Measurements from ENCODE around the gene PFKFB2.

Gene PFKFB2

DNA sequence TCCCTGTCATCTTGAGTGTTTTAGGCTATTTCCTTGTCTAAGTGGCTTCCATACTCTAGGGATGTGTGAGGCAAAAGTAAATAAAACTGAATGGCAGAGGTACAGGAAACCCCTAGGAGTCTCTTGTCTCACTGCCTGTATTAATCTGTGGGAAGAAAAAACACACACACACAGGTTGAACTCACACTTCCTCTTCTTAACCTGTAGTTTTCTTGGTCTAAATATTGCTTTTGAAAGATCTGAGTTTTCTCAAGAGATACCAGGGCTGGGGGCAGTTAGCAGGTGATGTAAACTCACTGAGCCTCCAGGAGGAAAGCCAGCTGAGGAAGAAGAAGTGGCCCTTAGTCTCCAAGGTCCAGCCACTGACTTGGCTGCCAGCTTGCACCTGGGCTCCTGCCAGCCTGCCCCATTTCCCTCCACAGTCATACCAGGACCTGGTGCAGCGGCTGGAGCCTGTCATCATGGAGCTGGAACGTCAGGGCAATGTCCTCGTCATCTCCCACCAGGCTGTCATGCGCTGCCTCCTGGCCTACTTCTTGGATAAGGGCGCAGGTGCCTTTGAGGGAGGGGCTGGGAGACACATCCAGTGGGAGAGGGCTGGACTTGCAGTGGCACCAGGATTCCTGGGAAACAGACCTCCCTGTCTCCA lies 16.9 kb downstream of the PFKFB2 start:
- no peak for DNase-seq

DNA sequence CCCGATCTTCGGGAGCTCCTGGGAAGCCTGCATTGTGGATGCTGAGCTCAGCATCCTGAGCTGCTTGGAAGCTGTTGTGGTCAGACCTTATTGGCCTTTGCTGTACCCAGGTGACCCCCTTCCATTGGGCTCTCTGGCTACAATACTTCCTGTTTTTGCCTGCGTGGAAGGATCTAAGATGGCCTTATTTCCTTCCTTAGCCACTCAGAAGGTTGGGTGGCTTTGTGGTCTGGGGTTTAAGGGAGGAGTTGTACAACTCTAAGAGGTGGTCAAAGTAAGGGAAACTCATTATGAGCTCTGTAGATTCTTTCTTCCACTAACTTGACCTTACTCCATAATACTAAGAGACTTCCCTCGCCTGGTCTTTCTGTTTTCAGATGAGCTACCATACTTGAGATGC lies 17.7 kb downstream of the PFKFB2 start:
- DNase-seq = no peak

DNA sequence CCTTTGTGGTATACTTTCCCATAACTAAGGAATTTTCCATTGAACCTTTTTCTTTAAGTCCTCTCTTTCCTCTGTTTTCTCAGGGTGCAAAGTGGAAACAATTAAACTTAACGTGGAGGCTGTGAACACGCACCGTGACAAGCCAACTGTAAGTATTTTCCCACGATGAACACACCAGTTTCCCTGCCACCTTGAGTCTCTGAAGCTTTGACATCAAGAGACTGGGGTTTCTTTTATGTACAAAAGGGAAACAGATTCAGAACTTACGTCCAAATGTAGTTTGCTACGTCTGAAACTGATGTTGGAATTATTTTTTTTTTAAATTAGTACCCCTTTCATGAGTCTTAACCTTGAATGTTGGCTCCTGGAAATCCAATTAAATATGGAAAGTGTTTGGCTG lies 18.4 kb downstream of the PFKFB2 start:
- DNase-seq = no peak

DNA sequence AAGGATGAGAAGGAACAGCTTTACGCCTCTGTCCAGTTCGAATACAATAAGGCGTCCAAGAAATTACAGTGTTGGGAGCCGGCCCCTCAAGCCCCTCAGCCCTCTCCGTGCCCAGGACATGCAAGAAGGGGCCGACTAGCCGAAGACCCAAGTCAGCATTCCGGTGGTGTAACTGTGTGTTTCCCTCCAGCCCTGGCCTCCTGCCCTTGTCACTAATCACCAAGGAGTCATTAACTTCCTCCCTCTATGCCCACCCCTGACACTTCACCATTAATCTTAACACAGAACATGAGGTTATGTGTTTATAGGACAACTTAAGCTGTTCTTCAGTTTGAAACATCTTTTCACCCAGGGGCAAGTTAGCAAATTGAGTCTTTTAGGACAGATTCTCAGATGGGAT lies 19.2 kb downstream of the PFKFB2 start:
- DNase-seq = no peak

DNA sequence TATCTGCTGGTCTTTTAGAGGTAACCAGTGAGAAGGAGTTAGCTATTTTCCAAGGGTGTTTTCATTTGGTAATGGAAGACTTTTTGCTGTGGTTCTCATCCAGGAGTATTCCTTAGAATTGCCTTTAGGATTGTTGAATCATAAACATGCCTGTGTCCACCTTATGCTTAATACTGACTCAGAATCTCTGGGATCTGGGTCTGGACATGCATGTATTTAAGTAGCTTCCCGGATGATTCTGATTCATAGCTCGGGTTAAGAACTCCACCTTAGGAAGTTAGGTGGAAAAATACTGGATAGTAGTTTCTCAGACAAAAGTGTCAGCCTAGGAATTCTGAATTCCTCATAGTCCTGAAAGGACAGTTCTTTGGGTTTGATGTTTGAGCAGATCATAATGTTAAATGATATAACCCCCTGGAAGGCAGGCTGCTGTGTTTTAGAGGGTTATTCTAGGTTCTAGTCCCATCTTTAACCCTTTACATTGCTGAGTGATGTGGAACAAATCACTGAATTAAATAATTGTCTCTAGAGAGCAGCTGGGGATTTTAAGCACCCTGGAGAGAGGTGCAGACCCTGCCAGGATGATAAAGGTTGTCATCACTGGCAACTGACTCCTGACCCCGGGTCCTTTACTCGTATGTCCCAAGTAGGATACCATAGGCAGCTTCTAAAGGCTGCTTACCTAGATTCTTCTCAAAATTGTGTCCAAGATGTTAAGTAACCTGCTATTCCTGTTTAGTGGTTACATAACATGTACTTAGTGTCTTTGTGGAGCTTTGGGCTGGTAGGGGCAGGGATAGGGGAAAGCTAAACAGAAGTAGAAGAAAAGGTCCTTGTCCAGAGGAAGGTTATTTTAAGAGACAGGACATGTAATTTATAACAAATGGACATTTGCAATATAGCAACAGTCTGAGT lies 21.1 kb downstream of the PFKFB2 start:
- DNase-seq = no peak

DNA sequence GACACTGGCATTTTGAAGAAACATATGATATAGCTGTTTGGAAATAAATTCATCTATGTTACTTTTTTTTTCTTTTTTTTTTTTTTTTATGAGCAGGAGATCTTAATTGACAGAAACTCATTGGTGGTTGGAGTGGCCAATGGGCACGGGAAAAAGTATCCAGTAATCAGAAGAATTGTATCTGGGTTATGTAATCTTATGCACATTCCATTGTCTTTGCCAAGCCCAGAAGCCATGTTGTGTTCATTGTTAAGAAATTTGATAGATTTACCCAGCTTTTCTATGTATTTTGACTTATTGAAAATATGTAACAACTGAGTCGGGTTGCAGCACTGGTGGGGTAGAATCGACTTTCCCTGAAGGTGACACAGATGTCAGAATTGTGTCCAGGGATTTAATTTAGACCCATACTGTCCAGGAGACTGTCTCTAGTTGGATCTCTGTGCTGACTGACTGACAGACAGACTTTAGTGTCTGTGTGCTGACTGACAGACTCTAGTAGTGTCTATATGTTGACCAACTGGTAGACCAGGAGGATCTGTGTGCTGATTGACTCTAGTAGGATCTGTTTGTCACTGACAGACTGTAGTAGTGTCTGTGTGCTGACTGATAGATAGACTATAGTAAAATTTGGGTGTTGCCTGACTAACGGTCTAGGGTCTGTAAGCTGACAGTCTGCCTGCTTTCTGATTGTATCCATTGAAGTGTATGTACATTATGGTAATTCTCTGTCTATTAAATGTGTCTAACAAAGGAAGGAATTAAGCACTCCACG lies 23.3 kb downstream of the PFKFB2 start:
- DNase-seq = no peak

DNA sequence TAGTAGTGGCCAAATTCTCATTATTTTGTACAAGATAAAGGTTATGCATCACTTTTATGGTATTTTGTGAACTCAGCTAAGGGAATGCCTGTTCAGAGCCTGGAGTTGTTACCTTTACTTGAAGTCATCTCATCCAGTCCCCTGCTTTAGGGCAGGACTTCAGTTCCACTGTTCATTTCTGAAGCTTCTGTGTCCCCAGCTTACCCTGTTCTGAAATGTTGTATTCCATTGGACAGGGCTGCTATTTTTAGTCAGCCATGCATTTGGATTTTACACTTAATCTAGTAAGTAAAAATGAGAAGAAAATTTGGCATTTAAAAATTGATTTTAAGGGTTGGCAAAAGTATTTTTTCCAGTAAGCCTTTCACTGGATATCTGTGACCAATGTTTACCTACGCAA lies 23.9 kb downstream of the PFKFB2 start:
- no peak for DNase-seq

DNA sequence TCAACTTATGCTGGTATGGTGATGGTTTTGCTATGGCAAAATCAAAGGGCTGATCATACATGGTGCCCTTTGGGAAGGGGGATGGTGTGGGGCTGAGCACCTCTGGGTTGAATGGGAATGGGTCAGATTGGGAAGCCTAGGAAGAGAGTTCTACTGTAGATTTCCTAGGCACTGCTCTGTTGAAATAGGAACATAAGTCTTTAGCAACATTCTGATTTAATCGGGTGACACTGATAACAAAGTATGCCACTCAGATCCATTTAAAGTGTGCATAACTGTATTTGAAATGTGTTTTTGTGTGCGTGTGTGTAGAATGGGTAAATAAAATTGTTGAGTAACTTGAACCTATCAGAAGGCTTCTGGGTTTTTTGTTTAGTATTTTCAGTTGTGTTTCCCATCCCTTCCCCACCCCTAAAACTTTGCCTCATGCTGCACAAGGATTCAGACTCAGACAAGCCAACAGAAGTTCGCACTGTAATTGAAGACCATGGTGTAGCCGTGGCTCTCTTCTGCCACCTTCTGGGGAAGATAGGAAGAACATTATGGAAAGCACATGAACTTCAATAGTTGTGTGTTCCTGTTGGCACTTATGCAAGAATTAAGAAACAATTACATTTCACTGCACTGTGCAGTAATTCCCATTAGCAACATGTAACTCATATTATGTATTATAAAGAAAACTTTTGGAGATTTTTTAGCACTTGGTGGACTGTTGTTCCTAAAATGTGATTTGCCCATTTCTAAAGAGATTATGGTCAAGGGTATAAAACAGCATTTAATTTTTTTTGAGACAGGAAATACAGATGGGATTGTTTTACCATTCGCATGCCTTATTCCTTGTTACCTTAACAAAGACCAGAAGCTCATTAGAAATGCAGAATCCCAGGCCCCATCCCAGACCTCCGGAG lies 24.6 kb downstream of the PFKFB2 start:
- DNase-seq = peak; percentile 50

DNA sequence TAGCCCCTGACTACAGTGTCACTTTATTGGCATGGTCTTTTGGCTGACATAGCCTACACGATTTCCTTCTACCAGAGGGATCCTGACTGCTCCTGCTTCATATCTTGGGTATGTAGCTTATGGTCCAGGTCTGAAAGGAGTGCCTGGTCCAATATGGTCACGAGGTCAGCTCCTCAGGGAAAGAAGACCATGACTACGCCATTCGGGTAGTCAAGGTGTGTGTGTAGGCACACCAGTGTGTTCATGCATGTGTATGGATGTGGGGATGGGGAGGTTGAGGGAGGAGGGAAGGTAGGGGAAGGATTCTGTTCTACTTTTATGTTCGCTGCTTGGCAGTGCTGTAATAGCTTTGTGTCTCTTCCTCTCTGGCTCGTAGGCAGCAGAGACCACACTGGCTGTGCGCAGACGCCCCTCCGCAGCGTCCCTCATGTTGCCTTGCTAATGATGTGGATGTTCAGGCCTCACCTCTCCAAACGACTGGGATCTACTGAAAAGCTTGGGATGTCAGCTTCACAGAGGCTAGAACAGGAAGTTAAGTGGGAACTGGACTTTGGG lies 25.6 kb downstream of the PFKFB2 start:
- no peak for DNase-seq

DNA sequence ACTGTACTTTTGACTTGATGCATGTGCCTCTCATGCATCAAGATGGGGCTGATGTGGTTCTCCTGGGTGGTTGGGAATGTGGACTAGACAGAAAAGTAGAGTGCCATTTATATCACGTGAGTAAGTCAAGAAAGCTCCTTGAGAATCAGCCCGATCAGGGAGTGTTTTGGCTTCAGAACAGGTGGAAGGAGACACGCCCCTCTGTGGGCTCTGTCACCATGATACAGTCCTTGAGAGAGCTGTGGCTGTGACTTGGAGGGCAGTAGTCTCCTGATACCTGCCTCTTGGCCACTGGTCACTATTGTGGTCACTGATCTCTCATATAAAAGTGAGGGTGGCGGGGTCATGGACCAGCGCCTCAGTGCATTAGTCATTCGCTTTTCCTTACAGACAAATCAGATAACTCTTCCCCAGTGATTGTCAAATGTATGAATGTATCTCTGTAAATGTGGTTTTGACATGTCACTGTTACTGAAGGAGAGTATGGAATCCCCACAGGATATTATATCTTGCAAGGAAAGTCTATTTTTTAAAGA lies 26.7 kb downstream of the PFKFB2 start:
- no peak for DNase-seq

DNA sequence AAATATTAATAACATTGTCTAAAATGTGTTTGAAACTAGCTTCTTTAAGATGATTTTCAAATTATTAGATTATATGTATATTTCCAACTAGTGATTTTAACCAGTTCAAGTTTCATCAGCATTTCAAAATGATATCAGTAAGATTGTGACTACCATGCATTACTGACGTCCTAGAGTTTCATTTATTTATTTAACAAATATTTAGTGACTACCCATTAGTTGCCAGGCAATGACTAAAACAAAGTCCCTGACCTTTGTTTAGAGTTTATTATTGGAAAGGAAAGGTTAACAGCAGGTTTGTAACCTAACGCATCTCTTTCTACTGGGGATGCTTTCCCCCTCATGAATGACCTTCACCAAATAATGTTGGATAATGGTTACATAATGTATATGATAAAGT lies 28.0 kb downstream of the PFKFB2 start:
- DNase-seq = no peak

DNA sequence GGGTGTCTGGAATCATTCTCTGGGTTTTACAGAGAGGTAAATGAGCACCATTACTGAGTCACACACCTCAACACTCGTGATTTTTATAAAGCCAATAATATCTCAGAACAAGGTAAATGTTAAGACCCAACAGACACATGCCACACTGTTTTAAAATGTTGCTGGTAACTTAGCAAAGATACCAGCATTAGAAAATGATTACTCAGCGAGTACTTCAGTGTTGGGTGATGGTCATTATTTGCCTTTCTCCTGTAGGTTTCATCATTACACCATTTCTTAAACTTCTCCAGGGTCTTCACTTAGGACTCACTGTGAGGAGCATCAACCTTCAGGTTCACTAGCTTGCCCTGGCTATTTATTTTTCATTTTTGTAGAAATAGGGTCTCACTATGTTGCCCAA lies 28.7 kb downstream of the PFKFB2 start:
- no peak for DNase-seq

DNA sequence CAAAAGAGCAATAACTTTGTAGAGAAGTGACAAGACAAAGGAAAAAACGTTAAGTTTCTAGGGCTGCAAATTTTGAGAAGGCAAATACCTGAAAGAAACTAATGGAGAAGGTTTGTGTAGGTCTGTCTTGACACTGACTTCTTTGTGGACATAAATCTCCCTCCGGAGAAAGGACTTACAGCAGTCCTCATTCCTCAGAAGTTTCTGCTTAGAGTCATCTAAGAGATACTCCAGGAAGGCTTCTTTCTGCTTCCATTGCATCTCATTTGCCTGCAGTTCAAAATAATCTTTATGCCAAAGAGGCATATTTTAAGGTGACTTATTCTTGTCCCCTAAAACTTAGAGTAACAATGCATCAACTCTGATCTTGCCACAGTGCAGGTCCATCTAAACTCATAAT lies 31.2 kb downstream of the PFKFB2 start:
- no peak for DNase-seq

DNA sequence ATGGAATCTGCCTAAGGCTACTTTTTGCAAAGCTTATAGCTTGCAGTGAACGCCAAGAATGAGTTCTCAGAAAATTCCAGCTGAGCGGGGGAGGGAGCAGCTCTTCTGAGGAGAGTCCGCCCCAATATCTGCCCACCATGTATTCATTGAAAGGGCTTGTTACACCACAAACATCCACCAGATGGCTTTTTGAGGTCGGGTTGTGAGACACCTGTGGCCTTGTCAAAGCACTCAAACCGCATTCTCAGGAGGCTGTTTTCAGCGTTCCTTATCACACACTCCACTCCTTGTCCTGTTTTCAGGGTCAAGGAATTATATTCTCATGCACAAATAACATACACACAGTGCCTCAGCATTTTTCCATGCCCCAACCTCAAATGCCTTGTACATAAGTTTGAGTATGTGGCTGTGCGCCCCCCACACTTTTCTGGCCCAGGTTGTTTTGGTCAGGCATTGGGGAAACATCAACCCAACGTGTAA lies 31.7 kb downstream of the PFKFB2 start:
- DNase-seq = peak; percentile 45

DNA sequence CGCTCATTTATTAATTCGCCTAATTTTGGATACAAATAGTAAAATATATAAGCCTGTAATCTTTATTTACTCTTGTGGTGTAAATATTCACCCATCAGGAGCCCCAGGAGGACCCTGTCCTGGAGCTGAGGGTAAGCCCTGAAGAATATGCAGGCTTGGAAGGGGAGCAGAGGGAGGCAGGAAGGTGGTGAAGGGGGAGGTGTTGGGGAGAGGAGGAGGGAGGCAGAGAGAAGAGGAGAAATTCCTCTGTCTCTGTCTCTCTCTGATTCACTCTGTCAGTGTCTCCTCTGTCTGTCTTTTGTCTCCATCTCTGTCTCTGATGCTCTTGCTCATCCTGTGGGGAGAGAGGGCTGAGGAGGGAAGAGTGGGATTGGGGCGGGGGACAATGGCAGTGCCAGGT lies 32.8 kb downstream of the PFKFB2 start:
- no peak for DNase-seq

DNA sequence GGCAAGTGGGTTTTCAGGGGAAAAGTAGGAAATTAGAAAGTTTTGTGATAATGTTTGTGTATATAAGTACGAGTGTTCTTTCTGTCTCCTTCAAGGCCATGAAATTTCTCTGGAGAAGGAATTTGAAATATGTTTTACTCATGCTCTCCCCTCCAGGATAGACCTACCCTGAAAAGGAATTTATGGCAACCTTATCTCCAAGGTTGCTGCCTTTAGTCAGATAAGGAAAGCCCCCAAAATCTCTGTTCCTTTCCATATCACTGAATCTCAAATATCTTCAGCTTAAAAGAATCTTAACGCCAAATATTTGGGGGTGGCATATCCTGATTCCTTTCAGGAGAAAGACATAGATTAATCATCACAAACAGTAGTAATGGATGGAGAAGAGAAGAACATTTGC lies 35.1 kb downstream of the PFKFB2 start:
- no peak for DNase-seq

DNA sequence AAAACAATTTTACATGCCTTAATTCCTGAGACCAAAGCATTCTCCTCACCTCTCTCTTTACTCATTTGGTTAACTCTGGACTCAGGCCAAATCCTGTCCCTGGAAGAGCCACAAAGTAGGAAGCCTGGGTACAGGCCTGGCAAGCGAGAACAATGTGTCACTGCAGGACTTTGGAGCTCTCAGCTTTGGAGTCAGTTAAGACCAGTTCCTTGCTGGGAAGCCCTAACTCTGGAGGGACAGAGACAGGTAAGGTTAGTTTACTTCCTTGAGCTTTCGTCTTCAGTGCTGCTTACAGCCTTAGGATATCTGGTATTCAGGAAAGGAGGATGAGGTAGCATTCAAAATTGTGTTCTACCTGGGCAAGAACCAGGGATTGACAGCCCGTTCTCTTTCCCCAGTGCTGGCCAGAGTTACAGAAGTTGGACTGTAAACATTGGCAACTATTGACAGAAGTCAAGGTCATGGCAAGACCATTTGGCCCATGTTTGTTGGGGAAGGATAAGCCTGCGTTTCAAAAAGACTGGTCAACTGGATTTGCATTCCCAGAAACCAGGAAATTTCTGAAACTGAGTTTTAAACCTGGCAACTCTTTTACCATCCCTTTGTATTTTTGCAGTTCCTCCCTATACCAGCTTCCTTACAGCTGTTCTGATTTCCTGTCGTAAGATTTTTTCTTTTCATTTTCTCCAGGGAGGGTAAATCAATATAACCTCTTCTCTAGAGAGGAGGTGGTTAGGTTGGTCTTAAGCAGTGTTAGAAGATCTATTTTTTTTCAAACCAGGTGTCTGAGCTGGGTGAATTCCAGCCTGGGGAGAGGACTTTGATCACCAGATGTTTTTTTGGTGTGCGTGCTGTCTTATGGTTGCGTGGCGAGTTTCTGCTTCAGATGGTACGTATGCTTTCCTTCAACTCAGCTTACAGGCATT lies 35.9 kb downstream of the PFKFB2 start, which contains the start of gene C4BPB:
TSS of gene C4BPB (plus strand) at position 160 of the 926 bp plus-strand sequence. CDS start at position 832, 672 bp downstream.
- DNase-seq = peak; percentile 30

DNA sequence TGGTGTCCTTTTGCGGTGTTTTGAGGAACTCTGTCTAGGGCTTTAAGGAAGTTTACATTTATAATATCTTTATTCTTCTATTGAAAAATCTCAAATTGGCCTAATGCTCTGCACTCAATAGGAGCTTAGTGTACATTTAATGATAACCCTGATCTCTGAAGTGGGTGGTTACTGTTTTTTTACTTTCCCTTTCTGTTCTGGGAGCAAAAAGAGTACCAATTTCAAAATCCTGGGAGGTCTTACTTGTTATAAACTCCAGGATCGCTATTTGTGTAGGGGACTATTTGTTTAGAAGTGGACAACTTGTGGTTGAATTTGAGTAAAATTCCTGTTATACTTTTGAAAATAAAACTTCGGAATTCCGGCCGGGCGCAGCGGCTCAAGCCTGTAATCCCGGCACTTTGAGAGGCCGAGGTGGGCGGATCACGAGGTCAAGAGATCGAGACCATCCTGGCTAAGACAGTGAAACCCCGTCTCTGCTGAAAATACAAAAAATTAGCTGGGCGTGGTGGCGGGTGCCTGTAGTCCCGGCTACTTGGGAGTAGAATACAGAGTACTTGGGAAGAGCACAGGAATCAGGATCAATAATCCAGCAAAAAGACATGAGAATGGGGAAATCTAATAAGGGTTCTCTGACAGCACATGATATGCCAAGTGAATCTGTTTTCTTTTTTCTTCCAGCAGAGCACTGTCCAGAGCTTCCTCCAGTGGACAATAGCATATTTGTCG lies 36.7 kb downstream of the PFKFB2 start:
- no peak for DNase-seq

DNA sequence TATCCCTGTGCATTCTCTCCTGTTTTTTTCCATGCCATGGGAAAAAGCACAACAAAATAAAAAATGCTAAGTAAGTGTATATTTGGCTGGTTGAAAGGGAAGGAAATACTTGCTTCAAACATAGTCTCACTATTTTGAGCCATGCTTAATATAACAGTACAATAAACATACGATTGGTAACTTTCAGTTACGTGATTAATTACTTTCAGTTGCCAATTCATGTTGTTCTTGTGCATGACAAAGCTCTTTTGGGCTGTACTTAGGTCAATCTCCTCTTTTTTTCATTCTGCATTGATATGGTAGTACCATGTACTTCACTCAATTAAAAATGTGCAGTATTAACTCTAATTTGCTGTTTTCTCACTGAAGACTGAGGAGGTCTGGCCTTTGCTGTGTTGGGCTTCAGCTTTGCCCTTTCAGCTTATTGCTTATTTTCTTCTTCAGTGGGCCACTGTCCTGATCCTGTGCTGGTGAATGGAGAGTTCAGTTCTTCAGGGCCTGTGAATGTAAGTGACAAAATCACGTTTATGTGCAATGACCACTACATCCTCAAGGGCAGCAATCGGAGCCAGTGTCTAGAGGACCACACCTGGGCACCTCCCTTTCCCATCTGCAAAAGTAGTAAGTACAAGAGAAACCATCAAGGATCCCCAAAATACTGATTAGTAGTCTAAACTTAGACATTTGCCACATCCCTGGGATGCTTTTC lies 38.3 kb downstream of the PFKFB2 start:
- no peak for DNase-seq
